Tibial nerve (tissue), 4 donors: Measurements from ENCODE around the gene FLVCR2. TPM values are rescaled to one million over a fixed set of nuclear protein-coding genes. Genes with fewer than 3 reads are reported as not detected.

Source experiments
- DNase-seq, 2 donors: peaks; one replicate each; pipeline ENCODE4 v3.0.0-alpha.2; 2019; ENCODE audit warnings: low spot score in 2 of 2
- H3K27ac ChIP-seq, 4 donors: fragments of 200-600 bp; sonication (generic) in 3 of 4; one replicate each; pipeline ENCODE4 v1.5.1; 2017 to 2019; ENCODE audit warnings: mild to moderate bottlenecking in 1 of 4
- H3K27me3 ChIP-seq, 2 donors: fragments of 200-600 bp; sonication (generic) in 1 of 2; one replicate each; pipeline versions ENCODE4 v1.5.1 to v1.6.0; 2017 to 2019
- H3K36me3 ChIP-seq, 3 donors: fragments of 200-600 bp; sonication (generic); one replicate each; pipeline ENCODE4 v1.5.1; 2018 to 2019
- H3K4me1 ChIP-seq, 4 donors: fragments of 200-600 bp; sonication (generic) in 3 of 4; one replicate each; pipeline ENCODE4 v1.5.1; 2017 to 2019
- H3K4me3 ChIP-seq, 4 donors: fragments of 200-600 bp; sonication (generic) in 3 of 4; one replicate each; pipeline ENCODE4 v1.5.1; 2017 to 2019; ENCODE audit warnings: mild to moderate bottlenecking in 1 of 4, moderate library complexity in 1 of 4
- H3K9me3 ChIP-seq, 4 donors: fragments of 200-600 bp; sonication (generic) in 3 of 4; one replicate each; pipeline ENCODE4 v1.5.1; 2017 to 2019
- EP300 ChIP-seq, 2 donors: sonication (generic); formaldehyde crosslinking; IDR thresholded peaks; one replicate each; pipeline ENCODE4 v1.6.1; 2017; ENCODE audit warnings: antibody characterized with exemption in 2 of 2, mild to moderate bottlenecking in 1 of 2
- POLR2A ChIP-seq, 2 donors: fragments of 450-650 bp; IDR thresholded peaks; one replicate each; pipeline ENCODE4 v1.6.1; 2017; ENCODE audit warnings: antibody characterized with exemption in 2 of 2, mild to moderate bottlenecking in 2 of 2, moderate library complexity in 2 of 2
- WGBS, 2 donors: methylation state at CpG; one replicate each; pipeline ENCODE4 v1.1.5; 2018; 5-methylcytosine and 5-hydroxymethylcytosine counted together
- total RNA-seq, 4 donors: library from RNA; depleted of rRNA; stranded (reverse); fragments of >200 nt; gene quantifications; one replicate each; pipeline ENCODE4 v1.1.0, GENCODE V29; 2016
- TF ChIP-seq, protein P1 (sequence below), 5 experiments: fragments of 200-600 bp in 3 of 5; fragments of 450-650 bp in 2 of 5; sonication (generic) in 3 of 5; IDR thresholded peaks; one replicate each; pipeline ENCODE4 v1.5.1; 2016 to 2019; ENCODE audit warnings: antibody characterized with exemption in 5 of 5, mild to moderate bottlenecking in 3 of 5, moderate library complexity in 2 of 5

FLVCR2 gene
- total RNA-seq, 4 donors from 2014 or later: 65.9 to 86.1 (median 74.4) TPM

DNA sequence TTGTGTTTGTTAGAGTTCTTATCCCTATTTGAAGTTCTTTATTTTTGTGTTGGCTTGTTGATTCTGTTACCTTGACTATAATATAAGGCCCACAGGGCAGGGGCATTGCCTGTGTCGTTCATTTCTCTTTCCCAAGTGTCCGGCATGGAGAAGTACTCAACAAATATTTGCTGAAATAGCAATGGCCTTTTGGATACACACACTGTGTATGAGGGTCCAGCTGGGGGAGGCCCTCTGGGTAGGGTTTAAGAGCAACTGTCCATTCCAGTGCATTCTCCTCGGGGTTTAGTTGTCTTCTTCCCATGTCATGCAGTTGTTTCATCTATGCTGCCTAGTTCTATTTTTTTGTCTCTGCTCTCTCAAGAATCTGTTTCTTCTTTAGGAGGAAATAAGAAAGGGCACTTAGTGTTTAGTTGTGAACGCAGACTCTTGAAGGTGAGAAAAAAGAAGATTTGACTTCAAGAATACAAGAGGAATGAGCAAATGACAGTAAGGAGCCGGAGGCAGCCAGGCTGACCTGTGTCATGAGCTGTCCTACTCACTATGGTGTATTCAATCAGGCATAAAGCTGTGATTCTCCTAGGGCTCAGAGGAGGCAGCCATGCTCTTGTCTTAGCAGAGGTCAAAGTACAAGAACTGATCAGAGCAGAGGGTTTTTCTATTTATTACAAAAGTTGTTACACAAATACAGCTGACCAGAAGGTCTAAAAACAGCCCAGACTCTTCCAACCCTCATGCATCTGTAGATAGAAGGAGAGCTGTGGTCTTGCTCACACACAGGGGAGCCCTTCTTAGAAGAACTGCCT, 72.0 kb downstream of the FLVCR2 start:
- Histone ChIP-seq H3K27ac (peak overlapping the region in 2 of 4 donors; percentile 13 to 20), H3K4me3 (no peak overlapping the region), H3K9me3 (no peaks in the 10 kb centered on the region), H3K27me3 (no peaks in the 10 kb centered on the region), H3K36me3 (peaks cover 0 to 72% (median 12%) of the 10 kb centered on the region in 3 donors), H3K4me1 (peaks cover 0 to 50% (median 27%) of the 10 kb centered on the region in 4 donors)
- no peak for DNase-seq
- TF ChIP-seq POLR2A (IDR thresholded peaks at IDR 0.05): peak in 1 of 2 donors; percentile 19
- TF ChIP-seq EP300 (IDR thresholded peaks at IDR 0.05): no peak
- 87 to 91% methylated on average over 5 of the region's 5 CpGs for WGBS, 2 donors

DNA sequence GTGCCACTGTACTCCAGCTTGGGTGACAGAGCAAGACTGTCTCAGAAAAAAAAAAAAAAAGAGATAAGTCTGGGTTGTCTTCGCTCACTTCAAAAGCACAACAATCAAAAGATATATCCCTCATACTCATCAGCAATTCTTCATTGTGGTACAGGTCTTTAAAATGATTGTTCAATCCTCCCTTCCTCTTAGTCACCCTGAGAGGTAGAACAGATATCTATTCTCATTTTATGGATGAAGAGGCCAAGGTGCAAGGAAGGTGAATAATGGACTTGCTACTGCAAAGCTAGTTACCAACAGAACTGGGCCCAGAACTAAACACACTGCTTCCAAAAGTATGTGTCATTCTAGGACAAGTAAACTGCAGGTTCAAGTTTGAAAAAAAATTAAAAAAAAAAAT, 75.1 kb downstream of the FLVCR2 start:
- Histone ChIP-seq H3K4me3 (no peak overlapping the region), H3K9me3 (no peaks in the 10 kb centered on the region), H3K27me3 (no peaks in the 10 kb centered on the region), H3K4me1 (peaks cover 0 to 19% (median 6%) of the 10 kb centered on the region in 4 donors), H3K27ac (no peak overlapping the region), H3K36me3 (peaks cover 0 to 69% (median 12%) of the 10 kb centered on the region in 3 donors)
- DNase-seq: no peak
- TF ChIP-seq, protein P1, sequence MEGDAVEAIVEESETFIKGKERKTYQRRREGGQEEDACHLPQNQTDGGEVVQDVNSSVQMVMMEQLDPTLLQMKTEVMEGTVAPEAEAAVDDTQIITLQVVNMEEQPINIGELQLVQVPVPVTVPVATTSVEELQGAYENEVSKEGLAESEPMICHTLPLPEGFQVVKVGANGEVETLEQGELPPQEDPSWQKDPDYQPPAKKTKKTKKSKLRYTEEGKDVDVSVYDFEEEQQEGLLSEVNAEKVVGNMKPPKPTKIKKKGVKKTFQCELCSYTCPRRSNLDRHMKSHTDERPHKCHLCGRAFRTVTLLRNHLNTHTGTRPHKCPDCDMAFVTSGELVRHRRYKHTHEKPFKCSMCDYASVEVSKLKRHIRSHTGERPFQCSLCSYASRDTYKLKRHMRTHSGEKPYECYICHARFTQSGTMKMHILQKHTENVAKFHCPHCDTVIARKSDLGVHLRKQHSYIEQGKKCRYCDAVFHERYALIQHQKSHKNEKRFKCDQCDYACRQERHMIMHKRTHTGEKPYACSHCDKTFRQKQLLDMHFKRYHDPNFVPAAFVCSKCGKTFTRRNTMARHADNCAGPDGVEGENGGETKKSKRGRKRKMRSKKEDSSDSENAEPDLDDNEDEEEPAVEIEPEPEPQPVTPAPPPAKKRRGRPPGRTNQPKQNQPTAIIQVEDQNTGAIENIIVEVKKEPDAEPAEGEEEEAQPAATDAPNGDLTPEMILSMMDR (IDR thresholded peaks at IDR 0.05): no peak
- TF ChIP-seq EP300 (IDR thresholded peaks at IDR 0.05): no peak
- no peak for TF ChIP-seq POLR2A (IDR thresholded peaks at IDR 0.05)
- 95 to 96% methylated on average over 1 of the region's 1 CpG for WGBS, 2 donors

DNA sequence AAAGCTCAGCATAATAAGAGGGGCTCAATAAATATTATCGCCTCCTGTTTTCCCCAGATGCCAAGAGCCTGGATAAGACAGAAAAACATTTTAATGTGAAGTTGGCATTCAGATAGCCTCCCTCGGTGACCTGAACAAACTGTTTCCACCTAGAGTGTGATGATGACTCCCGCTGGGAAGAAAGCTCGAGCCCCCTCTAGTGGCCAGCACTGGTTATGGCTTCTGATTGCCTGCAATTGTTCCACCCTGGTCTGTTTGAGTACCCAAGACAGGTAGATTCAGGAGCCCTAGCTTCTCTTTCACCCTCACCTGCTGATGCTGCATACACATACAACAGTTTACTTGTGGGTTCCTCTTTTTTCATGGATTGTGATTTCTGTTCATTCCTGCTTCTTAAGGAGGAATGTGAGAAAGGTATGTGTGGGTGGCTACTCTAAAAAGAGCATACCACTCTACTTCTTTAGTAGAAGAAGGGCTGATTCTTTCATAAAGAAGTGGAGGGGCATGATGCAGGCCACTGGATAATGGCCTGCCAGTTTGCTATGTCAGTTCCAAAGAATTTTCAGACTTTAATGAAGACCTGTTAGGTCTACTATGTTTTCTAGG, 75.8 kb downstream of the FLVCR2 start:
- WGBS, 2 donors: 5 to 9% methylated on average over 4 of the region's 4 CpGs
- Histone ChIP-seq H3K4me3 (no peak overlapping the region), H3K27ac (peak overlapping the region in 1 of 4 donors; percentile 43), H3K9me3 (no peaks in the 10 kb centered on the region), H3K4me1 (peaks cover 0 to 21% (median 6%) of the 10 kb centered on the region in 4 donors), H3K27me3 (no peaks in the 10 kb centered on the region), H3K36me3 (peaks cover 0 to 65% (median 12%) of the 10 kb centered on the region in 3 donors)
- TF ChIP-seq EP300 (IDR thresholded peaks at IDR 0.05) (peak in 1 of 2 donors; percentile 59), POLR2A (IDR thresholded peaks at IDR 0.05) (no peak)
- TF ChIP-seq, protein P1 (IDR thresholded peaks at IDR 0.05): peak; percentile 89 to 96 (median 95)
- DNase-seq: peak; percentile 75 to 85

DNA sequence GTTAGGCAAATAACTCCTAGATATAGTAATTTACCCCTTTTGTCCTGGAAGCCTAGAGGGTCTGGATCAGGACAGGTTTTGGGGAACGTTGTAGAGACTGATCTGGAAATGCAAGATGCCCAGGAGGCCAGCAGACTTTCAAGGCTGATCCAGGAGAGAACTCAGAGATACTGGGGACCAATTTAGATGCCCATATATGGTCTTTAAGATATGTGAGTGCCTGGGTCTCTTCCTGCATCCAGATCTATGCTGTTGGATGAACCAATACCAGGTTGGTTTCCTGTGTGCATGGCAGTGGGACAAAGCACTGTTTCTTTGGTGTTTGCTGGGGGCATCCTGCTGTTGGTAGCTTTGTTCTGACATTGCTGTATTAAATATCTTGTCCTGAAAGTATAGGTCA, 76.8 kb downstream of the FLVCR2 start:
- no peak for TF ChIP-seq POLR2A (IDR thresholded peaks at IDR 0.05)
- TF ChIP-seq, protein P1 (IDR thresholded peaks at IDR 0.05): no peak
- no peak for TF ChIP-seq EP300 (IDR thresholded peaks at IDR 0.05)
- WGBS, 2 donors: 0% methylated on average over 1 of the region's 1 CpG
- no peak overlapping the region for H3K27ac ChIP-seq
- DNase-seq: no peak
- no peaks in the 10 kb centered on the region for H3K27me3 ChIP-seq
- peaks cover 0 to 55% (median 10%) of the 10 kb centered on the region in 3 donors for H3K36me3 ChIP-seq
- H3K4me3 ChIP-seq: no peak overlapping the region
- peaks cover 0 to 31% (median 9%) of the 10 kb centered on the region in 4 donors for H3K4me1 ChIP-seq
- no peaks in the 10 kb centered on the region for H3K9me3 ChIP-seq

DNA sequence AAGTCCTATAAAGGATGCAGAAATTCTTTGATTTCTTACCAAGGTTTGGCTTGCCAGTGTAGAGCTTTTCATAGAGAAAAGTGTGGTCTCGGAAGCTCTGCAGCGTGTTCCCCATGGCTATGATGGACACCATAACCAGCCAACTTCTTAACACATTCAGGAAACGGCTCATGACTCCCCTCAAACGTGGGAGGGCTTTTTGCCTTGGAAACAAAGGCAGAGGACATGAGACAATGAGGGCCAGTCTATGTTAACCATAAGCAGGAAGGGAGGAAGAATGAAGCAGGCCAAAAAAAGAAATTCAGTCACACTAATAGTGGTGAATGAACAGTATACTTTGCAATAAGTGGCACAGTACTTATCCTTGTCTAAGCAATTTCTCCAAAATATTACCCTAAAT, 78.9 kb downstream of the FLVCR2 start:
- TF ChIP-seq POLR2A (IDR thresholded peaks at IDR 0.05) (no peak), EP300 (IDR thresholded peaks at IDR 0.05) (no peak)
- TF ChIP-seq, protein P1 (IDR thresholded peaks at IDR 0.05): no peak
- Histone ChIP-seq H3K4me3 (no peak overlapping the region), H3K9me3 (no peaks in the 10 kb centered on the region), H3K4me1 (peaks cover 0 to 43% (median 15%) of the 10 kb centered on the region in 4 donors), H3K27ac (peak overlapping the region in 1 of 4 donors; percentile 64), H3K27me3 (no peaks in the 10 kb centered on the region), H3K36me3 (peaks cover 0 to 34% (median 3%) of the 10 kb centered on the region in 3 donors)
- no peak for DNase-seq
- WGBS, 2 donors: 38 to 39% methylated on average over 4 of the region's 4 CpGs
